H1 (cell line): ENCODE data around the gene PIP5K1B. TPM values are rescaled to one million over a fixed set of nuclear protein-coding genes. Genes with fewer than 3 reads are reported as not detected.

ENCODE experiments used
- CTCF ChIA-PET: fragments of 300-600 bp; sonication (Branson Sonifier 250); formaldehyde crosslinking; loops from one replicate; lab custom pipeline; 2021; ENCODE audit not compliant: partially characterized antibody; lab: Charles Lee
- POLR2A ChIA-PET: fragments of 300-600 bp; sonication (Branson Sonifier 250); formaldehyde crosslinking; loops from one replicate; lab custom pipeline; 2021; ENCODE audit warnings: inconsistent platforms; ENCODE audit not compliant: partially characterized antibody; lab: Charles Lee
- DNase-seq, 2 experiments: peaks; one replicate each; pipeline versions ENCODE4 v3.0.0 to v3.0.0-alpha.2; 2010 to 2022; ENCODE audit warnings: low spot score in 2 of 2, low read depth in 1 of 2, mixed read lengths in 1 of 2
- FAIRE-seq: peaks from 2 replicates; lab custom pipeline; 2011; peaks lifted over from hg19 to GRCh38; lab: Jason Lieb, UNC
- H2AFZ ChIP-seq: 2 replicates; pipeline ENCODE4 v1.8.1; 2012; ENCODE audit warnings: low read length, inconsistent platforms
- H2AK5ac ChIP-seq: 2 replicates; pipeline ENCODE4 v1.6.1; 2013; ENCODE audit warnings: low read depth, low read length
- H2BK120ac ChIP-seq: replicated peaks from 2 replicates; pipeline ENCODE3; 2013; ENCODE audit warnings: low read depth, low read length, inconsistent platforms
- H2BK12ac ChIP-seq: 2 replicates; pipeline ENCODE4 v1.6.1; 2013; ENCODE audit warnings: low read depth, low read length
- H2BK15ac ChIP-seq: 2 replicates; pipeline ENCODE4 v1.6.1; 2013; ENCODE audit warnings: low read length
- H2BK20ac ChIP-seq: 2 replicates; pipeline ENCODE4 v1.6.1; 2013; ENCODE audit warnings: low read length
- H2BK5ac ChIP-seq: 2 replicates; pipeline ENCODE4 v1.6.1; 2013; ENCODE audit warnings: low read depth, low read length
- H3K14ac ChIP-seq: 2 replicates; pipeline ENCODE4 v1.6.1; 2013; ENCODE audit warnings: inconsistent platforms; ENCODE audit not compliant: insufficient read length
- H3K18ac ChIP-seq: 2 replicates; pipeline ENCODE4 v1.6.1; 2013; ENCODE audit warnings: low read length; ENCODE audit errors: extremely low read depth
- H3K23ac ChIP-seq: 2 replicates; pipeline ENCODE4 v1.6.1; 2013; ENCODE audit warnings: inconsistent platforms; ENCODE audit not compliant: insufficient read length
- H3K23me2 ChIP-seq: 2 replicates; pipeline ENCODE4 v1.6.1; 2013; ENCODE audit warnings: low read depth, low read length
- H3K27ac ChIP-seq: 2 replicates; pipeline ENCODE4 v1.6.1; 2011; ENCODE audit warnings: low read depth, low read length, inconsistent platforms
- H3K27me3 ChIP-seq, 4 experiments: replicated peaks in 1 of 4; 1 replicate in 1 of 4; 2 replicates in 3 of 4; pipeline versions ENCODE4 v1.6.1 to v1.8.1; 2011 to 2013; ENCODE audit warnings: low read length in 3 of 4, mild to moderate bottlenecking in 3 of 4, inconsistent platforms in 2 of 4, mixed read lengths in 2 of 4, moderate library complexity in 1 of 4; ENCODE audit not compliant: control insufficient read depth in 3 of 4, insufficient read depth in 3 of 4; ENCODE audit errors: extremely low read depth in 1 of 4
- H3K36me3 ChIP-seq, 4 experiments: 2 replicates each; pipeline versions ENCODE4 v1.6.1 to v1.8.1; 2011 to 2013; ENCODE audit warnings: mild to moderate bottlenecking in 4 of 4, low read length in 3 of 4, moderate library complexity in 2 of 4, control low read depth in 1 of 4, inconsistent platforms in 1 of 4; ENCODE audit not compliant: insufficient read depth in 4 of 4, control insufficient read depth in 2 of 4
- H3K4ac ChIP-seq: replicated peaks from 2 replicates; pipeline ENCODE3; 2013; ENCODE audit warnings: low read length, low read depth, mixed read lengths, inconsistent platforms; ENCODE audit not compliant: insufficient read length
- H3K4me1 ChIP-seq, 4 experiments: replicated peaks in 1 of 4; 1 replicate in 1 of 4; 2 replicates in 3 of 4; pipeline versions ENCODE4 v1.6.1 to v1.8.1; 2011 to 2013; ENCODE audit warnings: low read length in 3 of 4, inconsistent platforms in 2 of 4, mixed read lengths in 1 of 4; ENCODE audit not compliant: insufficient read depth in 4 of 4, control insufficient read depth in 3 of 4
- H3K4me2 ChIP-seq, 2 experiments: 2 replicates each; pipeline versions ENCODE4 v1.6.1 to v1.8.1; 2011 to 2013; ENCODE audit warnings: low read depth in 2 of 2, low read length in 2 of 2, control low read depth in 1 of 2, inconsistent platforms in 1 of 2, mild to moderate bottlenecking in 1 of 2; ENCODE audit not compliant: insufficient read depth in 1 of 2
- H3K4me3 ChIP-seq, 4 experiments: fragments of 200-600, 300-600 bp in 1 of 4; sonication (generic), shearing (Covaris generic), sonication (Bioruptor Twin) in 1 of 4; 2 replicates each; pipeline versions ENCODE4 v1.5.1 to v1.8.1; 2011 to 2016; ENCODE audit warnings: low read length in 4 of 4, low read depth in 3 of 4, control low read depth in 2 of 4, inconsistent platforms in 2 of 4, mild to moderate bottlenecking in 2 of 4, mixed read lengths in 1 of 4, moderate library complexity in 1 of 4; ENCODE audit not compliant: insufficient read depth in 2 of 4; ENCODE audit errors: extremely low read depth in 1 of 4
- H3K56ac ChIP-seq: replicated peaks from 2 replicates; pipeline ENCODE3; 2013; ENCODE audit warnings: low read depth, mild to moderate bottlenecking, mixed read lengths, low read length, inconsistent platforms; ENCODE audit not compliant: insufficient read length
- H3K79me1 ChIP-seq: 2 replicates; pipeline ENCODE4 v1.6.1; 2013; ENCODE audit warnings: low read depth, low read length, control low read depth
- H3K79me2 ChIP-seq, 2 experiments: 2 replicates each; pipeline versions ENCODE4 v1.6.1 to v1.8.1; 2012 to 2013; ENCODE audit warnings: low read length in 2 of 2, mild to moderate bottlenecking in 2 of 2, inconsistent platforms in 1 of 2; ENCODE audit not compliant: insufficient read depth in 2 of 2, control insufficient read depth in 1 of 2
- H3K9ac ChIP-seq, 4 experiments: replicated peaks in 1 of 4; 1 replicate in 1 of 4; 2 replicates in 3 of 4; pipeline versions ENCODE4 v1.6.1 to v1.8.1; 2011 to 2013; ENCODE audit warnings: low read depth in 3 of 4, low read length in 3 of 4, control low read depth in 2 of 4, mild to moderate bottlenecking in 2 of 4, moderate library complexity in 2 of 4, inconsistent platforms in 1 of 4; ENCODE audit errors: extremely low read depth in 1 of 4
- H3K9me3 ChIP-seq, 2 experiments: 2 replicates each; pipeline versions ENCODE4 v1.6.1 to v1.8.1; 2012 to 2013; ENCODE audit warnings: mild to moderate bottlenecking in 2 of 2, moderate library complexity in 2 of 2, control low read depth in 1 of 2, inconsistent platforms in 1 of 2, low read depth in 1 of 2, low read length in 1 of 2, mixed read lengths in 1 of 2; ENCODE audit not compliant: insufficient read depth in 2 of 2
- H4K20me1 ChIP-seq, 2 experiments: replicated peaks in 1 of 2; 2 replicates each; pipeline versions ENCODE3 to v1.8.1; 2011 to 2013; ENCODE audit warnings: inconsistent platforms in 2 of 2, low read length in 2 of 2, mild to moderate bottlenecking in 1 of 2; ENCODE audit not compliant: insufficient read depth in 2 of 2, control insufficient read depth in 1 of 2
- H4K5ac ChIP-seq: 2 replicates; pipeline ENCODE4 v1.6.1; 2013; ENCODE audit warnings: low read length, low read depth, mixed read lengths, inconsistent platforms; ENCODE audit not compliant: insufficient read length
- H4K8ac ChIP-seq: 2 replicates; pipeline ENCODE4 v1.8.0; 2013; ENCODE audit warnings: mild to moderate bottlenecking, moderate library complexity, low read length, inconsistent platforms; ENCODE audit not compliant: insufficient read depth; ENCODE audit errors: extremely low read depth
- H4K91ac ChIP-seq: replicated peaks from 2 replicates; pipeline ENCODE3; 2013; ENCODE audit warnings: low read length, mixed read lengths, inconsistent platforms; ENCODE audit not compliant: insufficient read length
- BCL11A ChIP-seq, 2 experiments: IDR thresholded peaks; one replicate each; pipeline ENCODE4 v1.6.1; 2011; ENCODE audit warnings: low read depth in 2 of 2, low read length in 2 of 2, mild to moderate bottlenecking in 2 of 2
- CTBP2 ChIP-seq: IDR thresholded peaks from 2 replicates; pipeline ENCODE4 v1.7.0; 2011; ENCODE audit warnings: borderline replicate concordance, mild to moderate bottlenecking, moderate library complexity, mixed read lengths, low read length; ENCODE audit not compliant: insufficient read depth, insufficient read length
- EGR1 ChIP-seq: IDR thresholded peaks from 2 replicates; pipeline ENCODE4 v1.6.1; 2011; ENCODE audit warnings: low read depth, low read length, borderline replicate concordance
- KDM5A ChIP-seq: fragments of 200-600 bp; IDR thresholded peaks from 2 replicates; pipeline ENCODE4 v1.7.1; 2012; ENCODE audit warnings: mild to moderate bottlenecking, low read length, inconsistent platforms, mixed read lengths
- MAFK ChIP-seq: IDR thresholded peaks from 2 replicates; pipeline ENCODE4 v1.6.1; 2012; ENCODE audit warnings: low read depth, mild to moderate bottlenecking, improper control_type of control experiment, low read length
- NRF1 ChIP-seq: IDR thresholded peaks from 2 replicates; pipeline ENCODE4 v1.6.1; 2011; ENCODE audit warnings: mild to moderate bottlenecking, low read depth, low read length, improper control_type of control experiment
- POLR2A ChIP-seq, 2 experiments: IDR thresholded peaks; 1 replicate in 1 of 2; 2 replicates in 1 of 2; pipeline ENCODE4 v1.6.1; 2011; ENCODE audit warnings: low read depth in 2 of 2, low read length in 2 of 2, mild to moderate bottlenecking in 2 of 2; ENCODE audit errors: control extremely low read depth in 1 of 2
- RFX5 ChIP-seq: IDR thresholded peaks from 2 replicates; pipeline ENCODE4 v1.6.1; 2011; ENCODE audit warnings: low read depth, low read length, improper control_type of control experiment, borderline replicate concordance
- SP4 ChIP-seq: IDR thresholded peaks from 2 replicates; pipeline ENCODE4 v1.6.1; 2012; ENCODE audit warnings: low read length, inconsistent platforms
- SUZ12 ChIP-seq: fragments of 200-600 bp; sonication (generic); IDR thresholded peaks from 2 replicates; pipeline ENCODE4 v1.6.1; 2012; ENCODE audit warnings: mild to moderate bottlenecking, inconsistent platforms, low read length, moderate library complexity, mixed read lengths
- TBP ChIP-seq: IDR thresholded peaks from 2 replicates; pipeline ENCODE4 v1.6.1; 2011; ENCODE audit warnings: low read depth, low read length, improper control_type of control experiment
- YY1 ChIP-seq: IDR thresholded peaks from 2 replicates; pipeline ENCODE4 v1.6.1; 2011; ENCODE audit warnings: low read depth, mild to moderate bottlenecking, low read length
- ZNF274 ChIP-seq: IDR thresholded peaks from 2 replicates; pipeline ENCODE4 v1.7.0; 2012; ENCODE audit warnings: low read length, borderline replicate concordance; ENCODE audit errors: extremely low read depth
- WGBS, 2 experiments: shearing (Covaris generic) in 1 of 2; methylation state at CpG; one replicate each; pipeline versions ENCODE4 v1.1.6 to v1.1.7; 2013 to 2015; ENCODE audit warnings: low lambda C conversion rate in 2 of 2, mixed read lengths in 2 of 2, inconsistent platforms in 1 of 2, low coverage in 1 of 2, missing lambda C conversion rate in 1 of 2; ENCODE audit not compliant: insufficient replicate concordance in 2 of 2, insufficient coverage in 1 of 2, insufficient read length in 1 of 2; ENCODE audit errors: extremely low coverage in 1 of 2, missing lambda C conversion rate in 1 of 2; 5-methylcytosine and 5-hydroxymethylcytosine counted together
- polyA plus RNA-seq, 7 experiments: library from polyadenylated mRNA; depleted of rRNA in 3 of 7; stranded (reverse) in 5 of 7; unstranded in 2 of 7; fragments of >200 nt in 5 of 7; fragments of 200-250 nt in 2 of 7; gene quantifications; 1 replicate in 5 of 7; 2 replicates in 1 of 7; 4 replicates in 1 of 7; pipeline versions ENCODE4 v1.2.1 to v1.2.3, GENCODE V29; 2011 to 2013; ENCODE audit warnings: missing spikeins in 2 of 7, mixed read lengths in 2 of 7
- total RNA-seq: library from RNA; stranded (reverse); fragmentation: NEBNext Ultra II Directional; extraction: Animal tissue kit (Norgen Biotek cat#: 25700); gene quantifications from 2 replicates; pipeline ENCODE4 v1.2.1, GENCODE V29; 2021
- TF ChIP-seq, protein P1 (sequence below): IDR thresholded peaks from 2 replicates; pipeline ENCODE4 v1.6.1; 2011; ENCODE audit warnings: low read length, improper control_type of control experiment

The PIP5K1B gene
- total and polyA plus RNA-seq, 2 of the 8 experiments (the other 6 are each of a cell fraction or from before 2014, with no cell fraction given): 4.7 to 7.7 TPM

DNA sequence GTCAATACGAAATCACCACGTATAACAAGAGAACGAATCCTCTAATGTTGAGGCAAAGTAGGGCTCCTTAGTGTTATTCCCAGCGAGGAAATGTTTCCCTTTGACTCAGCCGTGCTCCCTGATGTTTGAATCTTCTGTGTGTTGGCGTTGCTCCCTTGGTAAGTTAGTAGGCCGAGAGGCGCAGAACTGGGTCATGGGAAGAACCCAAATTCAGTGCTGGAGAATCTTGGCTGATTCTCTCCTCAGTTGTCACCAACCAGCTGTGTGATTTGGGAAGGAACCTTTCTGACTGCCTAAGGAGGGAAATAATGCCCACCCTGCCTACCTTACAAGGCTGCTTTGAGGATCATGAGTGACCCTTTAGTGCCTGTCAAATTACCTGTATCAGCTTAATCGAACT, 286.4 kb downstream of the PIP5K1B start:
- Histone ChIP-seq H2BK20ac (0 out of 2 replicates have a peak overlapping the region, but pooled peaks have one; percentile 61), H2BK120ac (no peak overlapping the region), H3K4me1 (no peaks in the 10 kb centered on the region), H3K79me1 (no peaks in the 10 kb centered on the region), H3K4ac (no peak overlapping the region), H3K14ac (no peak overlapping the region), H3K9me3 (no peaks in the 10 kb centered on the region), H3K9ac (no peak overlapping the region), H3K56ac (no peak overlapping the region), H3K79me2 (no peaks in the 10 kb centered on the region), H4K91ac (no peak overlapping the region), H4K8ac (no peak overlapping the region), H3K18ac (no peak overlapping the region), H2AFZ (no peak overlapping the region), H4K5ac (no peak overlapping the region), H2AK5ac (no peak overlapping the region), H3K27me3 (no peaks in the 10 kb centered on the region), H3K4me2 (no peak overlapping the region), H3K36me3 (no peaks in the 10 kb centered on the region), H3K27ac (no peak overlapping the region), H4K20me1 (no peaks in the 10 kb centered on the region), H3K23ac (no peak overlapping the region), H3K4me3 (no peak overlapping the region), H3K23me2 (no peaks in the 10 kb centered on the region), H2BK15ac (no peak overlapping the region), H2BK5ac (no peak overlapping the region), H2BK12ac (no peak overlapping the region)
- no peak for DNase-seq
- no peak for FAIRE-seq
- WGBS, 2 experiments: 90% methylated on average over 9 of the region's 9 CpGs; no CpG with 5 or more reads in 1 of the 2 experiments
- ChIA-PET CTCF (interaction anchor here (0.6 to 1.7 kb wide), 4 partner anchors 72 to 430 kb away, joined by 3 to 5 read pairs (median 3); no protein-coding TSS in a partner anchor), POLR2A (no interaction called here)
- no peak for TF ChIP-seq POLR2A (IDR thresholded peaks at IDR 0.05; ENCODE audit: control extremely low read depth in 1 of 2, low read depth in 2 of 2, low read length in 2 of 2)
- TF ChIP-seq, protein P1, sequence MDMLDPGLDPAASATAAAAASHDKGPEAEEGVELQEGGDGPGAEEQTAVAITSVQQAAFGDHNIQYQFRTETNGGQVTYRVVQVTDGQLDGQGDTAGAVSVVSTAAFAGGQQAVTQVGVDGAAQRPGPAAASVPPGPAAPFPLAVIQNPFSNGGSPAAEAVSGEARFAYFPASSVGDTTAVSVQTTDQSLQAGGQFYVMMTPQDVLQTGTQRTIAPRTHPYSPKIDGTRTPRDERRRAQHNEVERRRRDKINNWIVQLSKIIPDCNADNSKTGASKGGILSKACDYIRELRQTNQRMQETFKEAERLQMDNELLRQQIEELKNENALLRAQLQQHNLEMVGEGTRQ: no peak
- TF ChIP-seq NRF1: no peak
- no peak for TF ChIP-seq RFX5
- TF ChIP-seq BCL11A (IDR thresholded peaks at IDR 0.05; ENCODE audit: low read depth in 2 of 2, low read length in 2 of 2): no peak
- no peak for TF ChIP-seq SUZ12
- TF ChIP-seq SP4: no peak
- TF ChIP-seq YY1: no peak
- no peak for TF ChIP-seq TBP
- TF ChIP-seq CTBP2: no peak
- no peak for TF ChIP-seq KDM5A
- no peak for TF ChIP-seq ZNF274
- no peak for TF ChIP-seq EGR1
- no peak for TF ChIP-seq MAFK
